SK-N-SH (cell line): ENCODE results near the gene NEK5.

Experiments used
- REST ChIP-seq: IDR thresholded peaks from 2 replicates; pipeline ENCODE4 v1.6.1; 2012; ENCODE audit warnings: mild to moderate bottlenecking, low read depth, low read length, moderate library complexity
- TEAD4 ChIP-seq: IDR thresholded peaks from 2 replicates; pipeline ENCODE4 v1.4.0; 2012; ENCODE audit warnings: mild to moderate bottlenecking, borderline replicate concordance; ENCODE audit not compliant: insufficient read depth

DNA sequence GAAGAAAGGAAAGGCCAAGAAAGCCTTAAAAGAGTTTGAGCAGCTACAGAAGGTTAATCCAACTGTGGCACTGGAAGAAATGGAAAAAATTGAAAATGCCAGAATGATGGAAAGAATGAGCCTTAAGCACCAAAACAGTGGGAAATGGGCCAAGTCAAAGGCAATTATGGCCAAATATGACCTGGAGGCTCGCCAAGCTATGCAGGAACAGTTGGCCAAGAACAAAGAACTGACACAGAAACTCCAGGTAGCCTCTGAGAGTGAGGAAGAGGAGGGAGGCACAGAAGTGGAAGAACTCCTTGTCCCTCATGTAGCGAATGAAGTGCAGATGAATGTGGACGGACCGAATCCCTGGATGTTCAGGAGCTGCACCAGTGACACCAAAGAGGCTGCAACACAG lies 99.3 kb downstream of the NEK5 start:
- no peak for TF ChIP-seq TEAD4
- TF ChIP-seq REST, result no peak
